Panc1 (cell line): ENCODE data around the gene MYH7. TPM values are rescaled to one million over a fixed set of nuclear protein-coding genes. Genes with fewer than 3 reads are reported as not detected.
"Not testable (repeated sequence)": the region's sequence is repeated elsewhere in the genome, so short reads cannot be mapped to it uniquely, and the experiment has no call there.

Experiments
- ATAC-seq: fragments of 200-7000 bp; cut with Tn5 transposase; 2 replicates; pipeline ENCODE4 v1.9.1; 2020; ENCODE audit warnings: mild to moderate bottlenecking, moderate library complexity
- BruUV-seq: library from RNA; stranded (reverse); fragments of 400-500 nt; replicated peaks from 2 replicates; lab custom pipeline; 2021; lab: Mats Ljungman, UMichigan
- CTCF ChIA-PET: fragments of 300-600 bp; sonication (Branson Sonifier 250); formaldehyde crosslinking; loops from one replicate; lab custom pipeline; 2022; ENCODE audit warnings: antibody characterized with exemption; lab: Charles Lee
- POLR2A ChIA-PET: fragments of 300-600 bp; sonication (Branson Sonifier 250); formaldehyde crosslinking; loops from one replicate; lab custom pipeline; 2022; ENCODE audit warnings: antibody characterized with exemption; lab: Charles Lee
- DNase-seq: peaks from one replicate; pipeline ENCODE4 v3.0.0-alpha.2; 2010; ENCODE audit warnings: low read depth, low spot score
- H3K27ac ChIP-seq: 2 replicates; pipeline ENCODE4 v1.5.1; 2011; ENCODE audit warnings: mild to moderate bottlenecking, low read length, inconsistent platforms
- H3K27me3 ChIP-seq: fragments of 200-500 bp; sonication (Bioruptor generic); 2 replicates; pipeline ENCODE4 v1.6.0; 2014; ENCODE audit warnings: low read length, inconsistent platforms; ENCODE audit not compliant: control insufficient read depth, insufficient read depth
- H3K36me3 ChIP-seq: fragments of 200-500 bp; sonication (Bioruptor generic); 2 replicates; pipeline ENCODE4 v1.5.1; 2014; ENCODE audit warnings: inconsistent platforms, mild to moderate bottlenecking, low read length, moderate library complexity; ENCODE audit not compliant: control insufficient read depth, insufficient read depth
- H3K4me1 ChIP-seq: 2 replicates; pipeline ENCODE4 v1.5.1; 2011; ENCODE audit warnings: inconsistent platforms, mild to moderate bottlenecking, low read length, moderate library complexity; ENCODE audit not compliant: control insufficient read depth, insufficient read depth
- H3K4me3 ChIP-seq, 2 experiments: 2 replicates each; pipeline ENCODE4 v1.5.1; 2011 to 2012; ENCODE audit warnings: low read depth in 2 of 2, low read length in 2 of 2, mild to moderate bottlenecking in 2 of 2, inconsistent platforms in 1 of 2, moderate library complexity in 1 of 2
- H3K9me3 ChIP-seq: fragments of 200-500 bp; sonication (Bioruptor generic); 2 replicates; pipeline ENCODE4 v1.5.1; 2014; ENCODE audit warnings: low read depth, mild to moderate bottlenecking, inconsistent platforms, low read length, moderate library complexity; ENCODE audit not compliant: control insufficient read depth, insufficient read depth
- POLR2AphosphoS5 ChIP-seq: IDR thresholded peaks from 2 replicates; pipeline ENCODE4 v1.6.1; 2012; ENCODE audit warnings: mild to moderate bottlenecking, low read depth, low read length, moderate library complexity
- SIN3A ChIP-seq: IDR thresholded peaks from 2 replicates; pipeline ENCODE4 v1.6.1; 2012; ENCODE audit warnings: low read depth, mild to moderate bottlenecking, low read length, moderate library complexity, borderline replicate concordance; ENCODE audit not compliant: insufficient read depth
- TCF7L2 ChIP-seq: IDR thresholded peaks from 2 replicates; pipeline ENCODE4 v1.6.1; 2011; ENCODE audit warnings: mild to moderate bottlenecking, low read depth, low read length, inconsistent platforms
- in situ Hi-C: cut with HindIII; loops from 2 replicates; pipeline ENCODE4 v1.10.0; 2016; ENCODE audit warnings: low sequenced_read_pairs, low pct_unique_long_range_greater_than_20kb
- intact Hi-C: fragments of 100-400 bp; cut with micrococcal nuclease; formaldehyde crosslinking; loops from one replicate; pipeline ENCODE4 v1.10.0; 2022; ENCODE audit not compliant: unreplicated experiment
- total RNA-seq: library from RNA; stranded (reverse); gene quantifications from one replicate; pipeline ENCODE4 v1.2.1, GENCODE V29; 2021; ENCODE audit not compliant: unreplicated experiment
- TF ChIP-seq, protein P1 (sequence below): fragments of 450-650 bp; IDR thresholded peaks from 2 replicates; pipeline ENCODE4 v1.5.1; 2017; ENCODE audit warnings: mild to moderate bottlenecking
- TF ChIP-seq, protein P2 (sequence below), 2 experiments: IDR thresholded peaks; 2 replicates each; pipeline ENCODE4 v1.6.1; 2011 to 2012; ENCODE audit warnings: low read depth in 2 of 2, control low read depth in 1 of 2, low read length in 1 of 2, mild to moderate bottlenecking in 1 of 2, moderate library complexity in 1 of 2; ENCODE audit not compliant: insufficient read depth in 1 of 2

MYH7 gene
- total RNA-seq, 1 experiment from 2014 or later: not detected

GRCh38 chr14:23396126-23396525, 39.3 kb downstream of the MYH7 start:
- no peak overlapping the region for H3K4me3 ChIP-seq
- POLR2A ChIA-PET: no interaction called here
- no peak for TF ChIP-seq POLR2AphosphoS5
- no peak for TF ChIP-seq TCF7L2
- no peak for TF ChIP-seq SIN3A
- TF ChIP-seq, protein P1, sequence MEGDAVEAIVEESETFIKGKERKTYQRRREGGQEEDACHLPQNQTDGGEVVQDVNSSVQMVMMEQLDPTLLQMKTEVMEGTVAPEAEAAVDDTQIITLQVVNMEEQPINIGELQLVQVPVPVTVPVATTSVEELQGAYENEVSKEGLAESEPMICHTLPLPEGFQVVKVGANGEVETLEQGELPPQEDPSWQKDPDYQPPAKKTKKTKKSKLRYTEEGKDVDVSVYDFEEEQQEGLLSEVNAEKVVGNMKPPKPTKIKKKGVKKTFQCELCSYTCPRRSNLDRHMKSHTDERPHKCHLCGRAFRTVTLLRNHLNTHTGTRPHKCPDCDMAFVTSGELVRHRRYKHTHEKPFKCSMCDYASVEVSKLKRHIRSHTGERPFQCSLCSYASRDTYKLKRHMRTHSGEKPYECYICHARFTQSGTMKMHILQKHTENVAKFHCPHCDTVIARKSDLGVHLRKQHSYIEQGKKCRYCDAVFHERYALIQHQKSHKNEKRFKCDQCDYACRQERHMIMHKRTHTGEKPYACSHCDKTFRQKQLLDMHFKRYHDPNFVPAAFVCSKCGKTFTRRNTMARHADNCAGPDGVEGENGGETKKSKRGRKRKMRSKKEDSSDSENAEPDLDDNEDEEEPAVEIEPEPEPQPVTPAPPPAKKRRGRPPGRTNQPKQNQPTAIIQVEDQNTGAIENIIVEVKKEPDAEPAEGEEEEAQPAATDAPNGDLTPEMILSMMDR: no peak
- TF ChIP-seq, protein P2, sequence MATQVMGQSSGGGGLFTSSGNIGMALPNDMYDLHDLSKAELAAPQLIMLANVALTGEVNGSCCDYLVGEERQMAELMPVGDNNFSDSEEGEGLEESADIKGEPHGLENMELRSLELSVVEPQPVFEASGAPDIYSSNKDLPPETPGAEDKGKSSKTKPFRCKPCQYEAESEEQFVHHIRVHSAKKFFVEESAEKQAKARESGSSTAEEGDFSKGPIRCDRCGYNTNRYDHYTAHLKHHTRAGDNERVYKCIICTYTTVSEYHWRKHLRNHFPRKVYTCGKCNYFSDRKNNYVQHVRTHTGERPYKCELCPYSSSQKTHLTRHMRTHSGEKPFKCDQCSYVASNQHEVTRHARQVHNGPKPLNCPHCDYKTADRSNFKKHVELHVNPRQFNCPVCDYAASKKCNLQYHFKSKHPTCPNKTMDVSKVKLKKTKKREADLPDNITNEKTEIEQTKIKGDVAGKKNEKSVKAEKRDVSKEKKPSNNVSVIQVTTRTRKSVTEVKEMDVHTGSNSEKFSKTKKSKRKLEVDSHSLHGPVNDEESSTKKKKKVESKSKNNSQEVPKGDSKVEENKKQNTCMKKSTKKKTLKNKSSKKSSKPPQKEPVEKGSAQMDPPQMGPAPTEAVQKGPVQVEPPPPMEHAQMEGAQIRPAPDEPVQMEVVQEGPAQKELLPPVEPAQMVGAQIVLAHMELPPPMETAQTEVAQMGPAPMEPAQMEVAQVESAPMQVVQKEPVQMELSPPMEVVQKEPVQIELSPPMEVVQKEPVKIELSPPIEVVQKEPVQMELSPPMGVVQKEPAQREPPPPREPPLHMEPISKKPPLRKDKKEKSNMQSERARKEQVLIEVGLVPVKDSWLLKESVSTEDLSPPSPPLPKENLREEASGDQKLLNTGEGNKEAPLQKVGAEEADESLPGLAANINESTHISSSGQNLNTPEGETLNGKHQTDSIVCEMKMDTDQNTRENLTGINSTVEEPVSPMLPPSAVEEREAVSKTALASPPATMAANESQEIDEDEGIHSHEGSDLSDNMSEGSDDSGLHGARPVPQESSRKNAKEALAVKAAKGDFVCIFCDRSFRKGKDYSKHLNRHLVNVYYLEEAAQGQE (IDR thresholded peaks at IDR 0.05; ENCODE audit: insufficient read depth in 1 of 2, low read depth in 2 of 2, low read length in 1 of 2): no peak
- no peaks in the 10 kb centered on the region for H3K4me1 ChIP-seq
- no TSS peak for BruUV-seq
- in situ Hi-C loops (no loop called here), intact Hi-C loops (no loop called here)
- no peak for ATAC-seq
- CTCF ChIA-PET: no interaction called here
- H3K36me3 ChIP-seq: no peaks in the 10 kb centered on the region
- DNase-seq: no peak
- no peak overlapping the region for H3K27ac ChIP-seq
- no peaks in the 10 kb centered on the region for H3K27me3 ChIP-seq
- H3K9me3 ChIP-seq: no peaks in the 10 kb centered on the region

GRCh38 chr14:23392613-23393012, 42.8 kb downstream of the MYH7 start:
- no peak for DNase-seq
- ChIA-PET CTCF (no interaction called here), POLR2A (interaction anchor here (0.7 kb wide), 1 partner anchor 19 kb away, joined by 3 read pairs; no protein-coding TSS in a partner anchor)
- H3K4me3 ChIP-seq: no peak overlapping the region
- ATAC-seq: no peak
- H3K4me1 ChIP-seq: no peaks in the 10 kb centered on the region
- no peaks in the 10 kb centered on the region for H3K27me3 ChIP-seq
- H3K36me3 ChIP-seq: no peaks in the 10 kb centered on the region
- no TSS peak for BruUV-seq
- TF ChIP-seq, protein P1: no peak
- TF ChIP-seq, protein P2 (IDR thresholded peaks at IDR 0.05; ENCODE audit: insufficient read depth in 1 of 2, low read depth in 2 of 2, low read length in 1 of 2): no peak
- TF ChIP-seq TCF7L2 (no peak), SIN3A (no peak), POLR2AphosphoS5 (no peak)
- intact Hi-C loops: no loop called here
- in situ Hi-C loops: no loop called here
- no peaks in the 10 kb centered on the region for H3K9me3 ChIP-seq
- H3K27ac ChIP-seq: no peak overlapping the region

GRCh38 chr14:23389871-23390270, 45.6 kb downstream of the MYH7 start:
- H3K9me3 ChIP-seq, BruUV-seq, H3K4me1 ChIP-seq, POLR2A ChIA-PET, CTCF ChIA-PET, H3K4me3 ChIP-seq, in situ Hi-C loops, H3K36me3 ChIP-seq, H3K27me3 ChIP-seq, H3K27ac ChIP-seq, intact Hi-C loops, DNase-seq, ATAC-seq: not testable (repeated sequence)
